ENCODE results near the gene RAB40C. TPM values are rescaled to one million over a fixed set of nuclear protein-coding genes. Genes with fewer than 3 reads are reported as not detected.

RAB40C gene
- polyA plus RNA-seq, 12 donors = 8.8 to 25.9 (median 10.6) TPM; not detected in 1

- no peak for DNase-seq
Observed at GRCh38 chr16:629185-629832, 39.4 kb downstream of the RAB40C start.

- DNase-seq = no peak
Observed at GRCh38 chr16:629833-630248, 40.0 kb downstream of the RAB40C start.

- DNase-seq = no peak
Observed at GRCh38 chr16:630249-630814, 40.5 kb downstream of the RAB40C start.

- no peak for DNase-seq
Observed at GRCh38 chr16:630815-631405, 41.0 kb downstream of the RAB40C start, which contains the start of gene WFIKKN1. WFIKKN1 (plus strand) TSS chr16:630985; CDS start chr16:631254, 269 bp downstream.

GRCh38 chr16:631808-632358, 42.0 kb downstream of the RAB40C start:
- no peak for DNase-seq

- no peak for DNase-seq
Observed at GRCh38 chr16:632486-633335, 42.8 kb downstream of the RAB40C start.

- DNase-seq = no peak
Observed at GRCh38 chr16:633336-634050, 43.6 kb downstream of the RAB40C start.

GRCh38 chr16:634051-634670, 44.3 kb downstream of the RAB40C start:
- no peak for DNase-seq

- no peak for DNase-seq
Observed at GRCh38 chr16:634996-635395, 45.1 kb downstream of the RAB40C start.

GRCh38 chr16:635573-636205, 45.8 kb downstream of the RAB40C start:
- no peak for DNase-seq

- DNase-seq = peak; percentile 95
Observed at GRCh38 chr16:636206-637080, 46.6 kb downstream of the RAB40C start, which contains the start of gene METTL26. METTL26 (minus strand) TSS chr16:636305; CDS start chr16:636290, 15 bp downstream.

- no peak for DNase-seq
Observed at GRCh38 chr16:637081-638018, 47.5 kb downstream of the RAB40C start.

GRCh38 chr16:638034-638543, 48.2 kb downstream of the RAB40C start:
- DNase-seq = no peak

- DNase-seq = no peak
Observed at GRCh38 chr16:638836-639235, 49.0 kb downstream of the RAB40C start.

- no peak for DNase-seq
Observed at GRCh38 chr16:640614-641013, 50.7 kb downstream of the RAB40C start.

- no peak for DNase-seq
Observed at GRCh38 chr16:641326-642188, 51.7 kb downstream of the RAB40C start, which contains the start of gene MCRIP2. MCRIP2 (plus strand) TSS chr16:641828; CDS start chr16:641992, 164 bp downstream.
